Ovary (tissue), 3 donors: ENCODE data around the gene COX4I2.
"Not testable (repeated sequence)": the region's sequence is repeated elsewhere in the genome, so short reads cannot be mapped to it uniquely, and the experiment has no call there.

Experiments
- EP300 ChIP-seq: sonication (generic); formaldehyde crosslinking; IDR thresholded peaks from one replicate; pipeline ENCODE4 v1.6.1; 2017; ENCODE audit warnings: antibody characterized with exemption
- POLR2A ChIP-seq: fragments of 450-650 bp; IDR thresholded peaks from one replicate; pipeline ENCODE4 v1.6.1; 2017; ENCODE audit warnings: antibody characterized with exemption, mild to moderate bottlenecking, moderate library complexity
- TF ChIP-seq, protein P1 (sequence below), 3 donors: fragments of 450-650 bp in 2 of 3; fragments of 200-600 bp in 1 of 3; IDR thresholded peaks; one replicate each; pipeline versions ENCODE4 v1.5.1 to v1.8.0; 2016 to 2022; ENCODE audit warnings: antibody characterized with exemption in 3 of 3, mild to moderate bottlenecking in 1 of 3
- donor health status: DM: no; HTN: no; CAD: no.

DNA sequence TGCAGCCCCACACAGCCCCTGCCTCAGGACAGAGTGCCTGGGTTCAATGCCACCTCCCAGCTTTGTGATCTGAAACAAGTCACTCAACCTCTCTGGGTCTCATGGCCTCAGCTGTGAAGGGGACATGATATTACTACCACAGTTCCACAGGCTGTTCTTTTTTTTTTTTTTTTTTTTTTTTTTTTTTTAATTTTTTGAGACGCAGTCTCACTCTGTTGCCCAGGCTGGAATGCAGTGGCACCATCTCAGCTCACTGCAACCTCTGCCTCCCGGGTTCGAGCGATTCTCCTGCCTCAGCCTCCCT lies 41.3 kb upstream of the COX4I2 start:
- not testable (repeated sequence) for TF ChIP-seq EP300, POLR2A
- TF ChIP-seq, protein P1, sequence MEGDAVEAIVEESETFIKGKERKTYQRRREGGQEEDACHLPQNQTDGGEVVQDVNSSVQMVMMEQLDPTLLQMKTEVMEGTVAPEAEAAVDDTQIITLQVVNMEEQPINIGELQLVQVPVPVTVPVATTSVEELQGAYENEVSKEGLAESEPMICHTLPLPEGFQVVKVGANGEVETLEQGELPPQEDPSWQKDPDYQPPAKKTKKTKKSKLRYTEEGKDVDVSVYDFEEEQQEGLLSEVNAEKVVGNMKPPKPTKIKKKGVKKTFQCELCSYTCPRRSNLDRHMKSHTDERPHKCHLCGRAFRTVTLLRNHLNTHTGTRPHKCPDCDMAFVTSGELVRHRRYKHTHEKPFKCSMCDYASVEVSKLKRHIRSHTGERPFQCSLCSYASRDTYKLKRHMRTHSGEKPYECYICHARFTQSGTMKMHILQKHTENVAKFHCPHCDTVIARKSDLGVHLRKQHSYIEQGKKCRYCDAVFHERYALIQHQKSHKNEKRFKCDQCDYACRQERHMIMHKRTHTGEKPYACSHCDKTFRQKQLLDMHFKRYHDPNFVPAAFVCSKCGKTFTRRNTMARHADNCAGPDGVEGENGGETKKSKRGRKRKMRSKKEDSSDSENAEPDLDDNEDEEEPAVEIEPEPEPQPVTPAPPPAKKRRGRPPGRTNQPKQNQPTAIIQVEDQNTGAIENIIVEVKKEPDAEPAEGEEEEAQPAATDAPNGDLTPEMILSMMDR (IDR thresholded peaks at IDR 0.05), result not testable (repeated sequence)
